Loucy (cell line): Measurements from ENCODE around the gene ARHGAP32.

Experiments
- H2AFZ ChIP-seq: fragments of 200-600 bp; sonication (generic); 2 replicates; pipeline ENCODE4 v1.6.0; 2016; ENCODE audit warnings: antibody characterized with exemption, mild to moderate bottlenecking, low read length, moderate library complexity
- H3F3A ChIP-seq: fragments of 200-600 bp; 2 replicates; pipeline ENCODE4 v1.6.0; 2016; ENCODE audit warnings: antibody characterized with exemption, low read depth, mild to moderate bottlenecking
- H3K27me3 ChIP-seq: fragments of 200-600 bp; sonication (generic); 2 replicates; pipeline ENCODE4 v1.6.1; 2014; ENCODE audit warnings: low read length, mild to moderate bottlenecking; ENCODE audit not compliant: insufficient read depth, poor library complexity, severe bottlenecking
- H3K36me3 ChIP-seq: fragments of 200-600 bp; sonication (generic); 2 replicates; pipeline ENCODE4 v1.6.1; 2016; ENCODE audit warnings: low read length; ENCODE audit not compliant: insufficient read depth
- H3K4me1 ChIP-seq: fragments of 200-600 bp; sonication (generic); 2 replicates; pipeline ENCODE4 v1.5.1; 2014; ENCODE audit warnings: low read length, mild to moderate bottlenecking; ENCODE audit not compliant: insufficient read depth, poor library complexity, severe bottlenecking
- H3K4me2 ChIP-seq: fragments of 200-600 bp; sonication (generic); 2 replicates; pipeline ENCODE4 v1.6.0; 2014; ENCODE audit warnings: antibody characterized with exemption, low read length, low read depth, mild to moderate bottlenecking; ENCODE audit not compliant: poor library complexity, severe bottlenecking
- H3K4me3 ChIP-seq: fragments of 200-600 bp; sonication (generic); 2 replicates; pipeline ENCODE4 v1.5.1; 2014; ENCODE audit warnings: low read length, mild to moderate bottlenecking, mixed read lengths; ENCODE audit not compliant: poor library complexity, severe bottlenecking
- H3K79me2 ChIP-seq: fragments of 200-600 bp; sonication (generic); 2 replicates; pipeline ENCODE4 v1.6.1; 2014; ENCODE audit warnings: low read length; ENCODE audit not compliant: insufficient read depth
- H3K9ac ChIP-seq: fragments of 200-600 bp; sonication (generic); 2 replicates; pipeline ENCODE4 v1.6.0; 2014; ENCODE audit warnings: mild to moderate bottlenecking, low read depth, low read length, moderate library complexity; ENCODE audit not compliant: poor library complexity, severe bottlenecking
- H3K9me2 ChIP-seq: fragments of 200-600 bp; sonication (generic); replicated peaks from 2 replicates; pipeline ENCODE4 v1.6.1; 2016; ENCODE audit warnings: low read depth, low read length, mixed read lengths
- H3K9me3 ChIP-seq: fragments of 200-600 bp; sonication (generic); 2 replicates; pipeline ENCODE4 v1.6.1; 2014; ENCODE audit warnings: mild to moderate bottlenecking, antibody characterized with exemption, low read length, low read depth; ENCODE audit not compliant: insufficient read depth
- H4K20me1 ChIP-seq: fragments of 200-600 bp; sonication (generic); 2 replicates; pipeline ENCODE4 v1.6.0; 2014; ENCODE audit warnings: antibody characterized with exemption, low read length, mild to moderate bottlenecking; ENCODE audit not compliant: insufficient read depth, poor library complexity, severe bottlenecking
- EZH2phosphoT487 ChIP-seq: fragments of 200-600 bp; IDR thresholded peaks from 2 replicates; pipeline ENCODE4 v1.6.1; 2018; ENCODE audit warnings: antibody characterized with exemption, mild to moderate bottlenecking, moderate library complexity, borderline replicate concordance
- TF ChIP-seq, protein P1 (sequence below): fragments of 200-600 bp; sonication (generic); conservative IDR thresholded peaks from 2 replicates; pipeline ENCODE4 v1.5.1; 2014; ENCODE audit warnings: mild to moderate bottlenecking, antibody characterized with exemption, low read length

Gene ARHGAP32

DNA sequence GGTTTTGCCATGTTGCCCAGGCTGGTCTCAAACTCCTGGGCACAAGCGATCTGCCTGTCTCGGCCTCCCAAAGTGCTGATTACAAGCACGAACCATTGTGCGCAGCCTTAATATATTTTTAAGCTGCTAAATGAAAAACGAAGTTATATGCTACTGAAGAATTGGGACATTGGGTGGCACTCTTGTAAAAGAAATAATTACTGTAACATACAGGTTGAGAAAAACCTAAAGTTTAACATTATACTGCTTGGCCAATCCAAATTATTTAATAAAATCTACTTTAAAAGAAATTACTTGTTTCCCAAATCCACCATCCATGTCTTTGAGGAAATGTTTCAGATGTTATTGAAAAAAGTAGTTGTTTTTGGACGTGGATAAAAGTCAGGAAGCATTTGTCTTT is 37.9 kb upstream of the ARHGAP32 start:
- Histone ChIP-seq H2AFZ (no peak overlapping the region), H3K27me3 (no peaks in the 10 kb centered on the region), H3K79me2 (peaks cover 15% of the 10 kb centered on the region; the same call in 1 of the 2 replicates), H3K9ac (no peak overlapping the region), H3K4me2 (no peak overlapping the region), H4K20me1 (no peaks in the 10 kb centered on the region), H3K9me2 (no peaks in the 10 kb centered on the region), H3F3A (no peaks in the 10 kb centered on the region), H3K4me1 (no peaks in the 10 kb centered on the region), H3K36me3 (no peaks in the 10 kb centered on the region), H3K4me3 (no peak overlapping the region), H3K9me3 (peaks cover 14% of the 10 kb centered on the region)
- TF ChIP-seq, protein P1, sequence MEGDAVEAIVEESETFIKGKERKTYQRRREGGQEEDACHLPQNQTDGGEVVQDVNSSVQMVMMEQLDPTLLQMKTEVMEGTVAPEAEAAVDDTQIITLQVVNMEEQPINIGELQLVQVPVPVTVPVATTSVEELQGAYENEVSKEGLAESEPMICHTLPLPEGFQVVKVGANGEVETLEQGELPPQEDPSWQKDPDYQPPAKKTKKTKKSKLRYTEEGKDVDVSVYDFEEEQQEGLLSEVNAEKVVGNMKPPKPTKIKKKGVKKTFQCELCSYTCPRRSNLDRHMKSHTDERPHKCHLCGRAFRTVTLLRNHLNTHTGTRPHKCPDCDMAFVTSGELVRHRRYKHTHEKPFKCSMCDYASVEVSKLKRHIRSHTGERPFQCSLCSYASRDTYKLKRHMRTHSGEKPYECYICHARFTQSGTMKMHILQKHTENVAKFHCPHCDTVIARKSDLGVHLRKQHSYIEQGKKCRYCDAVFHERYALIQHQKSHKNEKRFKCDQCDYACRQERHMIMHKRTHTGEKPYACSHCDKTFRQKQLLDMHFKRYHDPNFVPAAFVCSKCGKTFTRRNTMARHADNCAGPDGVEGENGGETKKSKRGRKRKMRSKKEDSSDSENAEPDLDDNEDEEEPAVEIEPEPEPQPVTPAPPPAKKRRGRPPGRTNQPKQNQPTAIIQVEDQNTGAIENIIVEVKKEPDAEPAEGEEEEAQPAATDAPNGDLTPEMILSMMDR = peak; percentile 60
- no peak for TF ChIP-seq EZH2phosphoT487

DNA sequence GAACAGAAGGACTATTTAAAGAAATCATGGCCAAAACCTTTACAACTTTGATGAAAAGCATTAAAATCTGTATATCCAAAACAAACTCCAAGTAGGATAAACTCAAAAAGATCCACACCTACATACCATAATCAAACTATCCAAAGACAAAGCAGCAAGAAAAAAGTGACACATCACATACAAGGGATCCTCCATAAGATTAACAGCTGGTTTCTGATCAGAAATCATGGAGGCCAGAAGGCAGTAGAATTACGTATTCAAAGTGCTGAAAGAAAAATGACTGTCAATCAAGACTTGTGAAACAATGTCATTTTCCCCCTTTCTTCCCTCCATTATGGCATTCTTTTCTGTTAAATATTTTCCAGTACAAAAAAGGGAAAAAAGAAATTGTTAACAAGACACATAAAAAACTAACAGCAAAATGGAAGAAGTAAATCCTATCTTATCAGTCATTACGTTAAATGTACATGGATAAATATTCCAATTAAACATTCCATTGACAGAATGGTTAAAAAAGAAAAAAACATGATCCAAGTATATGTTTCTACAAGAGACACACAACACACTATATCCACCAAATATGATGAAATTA is 34.2 kb upstream of the ARHGAP32 start:
- Histone ChIP-seq H4K20me1 (no peaks in the 10 kb centered on the region), H3F3A (no peaks in the 10 kb centered on the region), H3K79me2 (peaks cover 34% of the 10 kb centered on the region; the same call in 1 of the 2 replicates), H3K9ac (no peak overlapping the region), H3K4me2 (no peak overlapping the region), H3K36me3 (no peaks in the 10 kb centered on the region), H3K27me3 (no peaks in the 10 kb centered on the region), H3K9me2 (no peaks in the 10 kb centered on the region), H3K4me3 (no peak overlapping the region), H2AFZ (no peak overlapping the region), H3K4me1 (peaks cover 7% of the 10 kb centered on the region), H3K9me3 (peaks cover 14% of the 10 kb centered on the region)
- TF ChIP-seq, protein P1 = no peak
- no peak for TF ChIP-seq EZH2phosphoT487

DNA sequence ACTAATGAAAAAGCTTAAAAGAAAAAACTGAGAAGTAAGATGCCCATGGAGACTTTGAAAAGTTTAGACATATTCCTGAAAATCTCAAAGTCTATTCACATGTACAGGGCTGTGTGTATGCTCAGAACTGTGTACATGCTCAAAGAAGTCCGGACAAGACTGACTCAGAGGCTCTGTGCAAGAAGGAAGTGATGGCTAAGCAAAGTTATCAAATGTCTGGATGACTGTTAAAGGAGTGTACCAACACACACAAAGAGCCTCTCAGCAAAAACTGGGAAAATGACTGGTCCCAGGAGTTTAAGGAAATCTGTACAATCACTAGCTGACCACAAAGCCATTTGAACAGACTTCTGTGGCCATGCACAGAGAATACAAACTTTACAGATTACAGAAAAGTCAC is 33.1 kb upstream of the ARHGAP32 start:
- TF ChIP-seq EZH2phosphoT487 = no peak
- TF ChIP-seq, protein P1 = no peak

More for the DNA sequence above, 33.1 kb upstream of the ARHGAP32 start:
- no peaks in the 10 kb centered on the region for H3K36me3 ChIP-seq
- H3K4me2 ChIP-seq = no peak overlapping the region
- no peak overlapping the region for H3K9ac ChIP-seq
- H3F3A ChIP-seq = no peaks in the 10 kb centered on the region
- no peaks in the 10 kb centered on the region for H3K27me3 ChIP-seq
- H2AFZ ChIP-seq = no peak overlapping the region
- no peak overlapping the region for H3K4me3 ChIP-seq
- H3K79me2 ChIP-seq = peaks cover 44% of the 10 kb centered on the region
- H3K4me1 ChIP-seq = peaks cover 7% of the 10 kb centered on the region
- H4K20me1 ChIP-seq = no peaks in the 10 kb centered on the region
- no peaks in the 10 kb centered on the region for H3K9me2 ChIP-seq
- H3K9me3 ChIP-seq = peaks cover 14% of the 10 kb centered on the region
